Glomerular visceral epithelial cell (primary cell): ENCODE data around the gene STAMBP.
"Not testable (repeated sequence)": the region's sequence is repeated elsewhere in the genome, so short reads cannot be mapped to it uniquely, and the experiment has no call there.

Experiments
- DNase-seq: peaks from one replicate; pipeline ENCODE4 v3.0.0-alpha.2; 2016; ENCODE audit errors: extremely low spot score

Gene STAMBP

DNA sequence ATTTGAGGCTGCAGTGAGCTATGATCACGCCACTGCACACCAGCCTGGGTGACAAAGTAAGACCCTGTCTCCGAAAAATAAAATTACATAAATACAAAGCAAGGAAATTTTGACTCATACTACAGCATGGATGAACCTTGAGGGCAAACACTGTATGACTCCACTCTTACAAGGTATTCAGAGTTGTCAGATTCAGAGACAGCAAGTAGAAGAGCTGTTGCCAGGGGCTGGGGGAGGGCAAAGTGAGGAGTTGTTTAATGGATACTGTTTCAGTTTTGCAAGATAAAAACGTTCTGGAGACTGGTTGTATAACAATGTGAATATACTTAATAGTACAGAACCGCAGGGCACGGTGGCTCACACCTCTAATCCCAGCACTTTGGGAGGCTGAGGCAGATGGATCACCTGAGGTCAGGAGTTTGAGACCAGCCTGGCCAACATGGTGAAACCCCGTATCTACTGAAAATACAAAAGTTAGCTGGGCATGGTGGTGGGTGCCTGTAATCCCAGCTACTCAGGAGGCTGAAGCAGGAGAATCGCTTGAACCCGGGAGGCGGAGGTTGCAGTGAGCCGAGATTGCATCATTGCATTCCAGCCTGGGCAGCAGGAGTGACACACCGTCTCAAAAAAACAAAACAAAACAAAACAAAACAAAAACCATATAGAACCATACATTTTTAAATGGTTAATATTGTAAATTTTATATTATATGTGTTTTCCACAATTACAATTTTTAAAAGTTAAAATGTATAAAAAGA is 59.0 kb downstream of the STAMBP start:
- not testable (repeated sequence) for DNase-seq

- DNase-seq: no peak
Measured at GRCh38 chr2:73888388-73888787, 59.6 kb downstream of the STAMBP start.

GRCh38 chr2:73889206-73889605 is 60.4 kb downstream of the STAMBP start:
- no peak for DNase-seq

DNA sequence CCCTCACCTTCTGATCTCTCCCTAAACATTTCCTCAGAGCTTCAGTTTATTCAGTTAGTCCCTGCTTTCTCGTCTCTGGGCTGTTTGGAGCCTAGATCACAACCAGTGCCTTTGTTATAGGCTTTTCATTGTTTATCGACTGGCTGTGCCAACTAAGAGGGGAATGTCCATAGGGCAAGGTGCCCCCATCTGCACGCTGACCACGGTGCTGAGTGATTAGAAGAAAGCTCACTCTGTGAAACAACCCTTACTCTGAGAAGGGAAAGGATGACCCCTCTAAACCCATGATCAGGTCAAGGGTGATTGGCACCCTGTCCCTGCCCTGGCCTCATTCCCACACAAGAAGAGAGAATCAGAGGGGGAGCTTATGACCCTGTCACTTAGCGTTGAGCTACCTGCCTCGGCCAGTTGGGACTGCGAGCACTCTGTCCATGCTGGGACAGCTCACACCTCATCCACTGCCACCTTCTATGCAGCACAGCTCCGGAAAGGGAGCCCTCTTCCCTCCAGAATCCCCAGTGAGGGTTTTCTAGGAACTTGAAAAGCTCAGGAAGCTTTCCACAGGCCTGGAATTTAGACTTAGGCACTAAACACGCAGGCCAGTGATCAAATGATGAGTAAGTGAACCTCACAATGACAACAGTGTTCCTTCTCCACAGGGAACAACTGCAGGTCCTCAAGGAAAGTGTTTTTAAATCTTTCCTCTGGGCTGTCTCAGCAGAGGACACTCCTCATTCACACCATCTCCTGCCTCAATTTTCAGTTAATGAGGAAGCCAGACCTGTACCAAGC is 61.7 kb downstream of the STAMBP start:
- DNase-seq: no peak

DNA sequence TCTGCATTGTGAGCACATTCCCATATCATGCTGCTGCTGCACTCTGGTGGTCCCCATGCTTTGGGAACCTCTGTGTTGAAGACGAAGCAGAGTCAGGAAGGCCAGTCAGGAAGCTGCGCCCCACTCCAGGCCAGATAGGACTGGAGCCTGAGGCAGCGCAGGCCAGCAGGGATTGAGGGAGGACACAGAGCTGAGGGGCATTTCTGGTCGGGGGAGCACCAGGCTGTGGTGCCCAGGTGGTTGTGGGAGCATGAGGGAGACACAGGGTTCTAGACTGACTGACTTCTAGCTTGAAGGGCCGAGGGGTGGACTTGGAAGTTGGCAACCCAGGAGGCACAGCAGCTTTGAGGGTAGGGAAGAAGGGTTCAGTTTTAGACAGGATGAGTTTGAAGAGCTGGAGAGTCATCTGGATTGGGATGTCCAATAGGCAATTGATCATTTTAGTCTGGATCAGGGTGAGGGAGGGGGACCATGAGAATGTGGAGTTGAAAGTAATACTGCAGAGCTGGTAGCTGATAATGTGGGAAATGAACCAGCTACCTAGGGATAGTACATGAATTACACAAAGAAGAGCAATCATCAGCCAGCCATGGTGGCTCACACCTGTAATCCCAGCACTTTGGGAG is 62.6 kb downstream of the STAMBP start:
- no peak for DNase-seq

DNA sequence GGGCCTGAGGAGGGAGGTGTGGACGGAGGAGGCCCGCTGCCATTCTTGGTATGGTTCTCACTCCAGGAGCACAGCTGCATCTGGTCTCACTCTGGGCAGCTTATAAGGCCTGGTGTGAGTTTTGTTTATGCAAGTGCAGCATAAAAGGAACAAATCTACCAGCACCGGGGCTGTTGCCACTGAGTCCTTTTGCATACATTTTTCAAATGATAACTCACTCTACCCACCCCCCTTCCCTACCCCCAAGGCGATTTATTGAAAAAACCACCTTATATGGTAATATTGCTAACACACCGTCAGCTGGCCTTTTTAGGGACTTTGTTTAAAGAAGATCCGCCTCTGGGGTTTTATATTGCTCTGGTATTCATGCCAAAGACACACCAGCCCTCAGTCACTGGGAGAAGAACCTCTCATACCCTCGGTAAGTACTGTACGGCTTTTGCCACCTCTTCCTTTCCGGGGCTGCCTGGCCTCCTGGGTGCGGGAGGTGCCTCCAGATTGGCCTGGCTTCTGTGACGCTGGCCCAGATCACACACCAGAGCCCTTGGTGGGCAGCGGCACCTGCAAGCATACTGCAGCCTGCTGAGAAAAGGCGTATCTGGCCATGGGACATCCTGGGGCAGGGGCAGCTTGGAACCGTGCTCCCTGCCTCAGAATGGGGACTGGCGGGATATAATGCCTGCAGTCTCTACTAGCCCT is 64.0 kb downstream of the STAMBP start, which contains the start of gene ACTG2:
ACTG2 (plus strand) TSS at position 378 of the 699 bp plus-strand sequence. CDS start 8,304 bp downstream, outside the sequence.
- no peak for DNase-seq

GRCh38 chr2:73893764-73894474 is 65.2 kb downstream of the STAMBP start:
- DNase-seq: no peak

DNA sequence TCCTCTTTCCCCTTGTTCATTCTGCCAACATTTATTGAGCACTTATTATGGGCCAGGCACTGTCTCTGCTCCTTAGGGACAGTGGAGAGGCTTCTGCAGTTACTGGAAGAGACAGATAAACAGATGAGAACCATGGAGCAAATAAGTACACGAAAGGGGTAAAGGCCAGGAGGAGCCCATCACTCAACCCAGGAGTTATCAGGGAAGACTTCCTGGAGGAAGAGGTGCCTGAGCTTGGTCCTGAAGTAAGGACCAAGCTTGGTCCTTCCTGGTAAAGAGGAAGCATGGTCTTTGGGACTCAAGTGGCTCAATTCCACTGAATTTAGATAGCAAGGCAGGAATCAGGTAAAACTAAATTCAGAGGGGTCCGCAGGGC is 65.7 kb downstream of the STAMBP start:
- DNase-seq: no peak

GRCh38 chr2:73894877-73895276 is 66.1 kb downstream of the STAMBP start:
- DNase-seq: no peak

DNA sequence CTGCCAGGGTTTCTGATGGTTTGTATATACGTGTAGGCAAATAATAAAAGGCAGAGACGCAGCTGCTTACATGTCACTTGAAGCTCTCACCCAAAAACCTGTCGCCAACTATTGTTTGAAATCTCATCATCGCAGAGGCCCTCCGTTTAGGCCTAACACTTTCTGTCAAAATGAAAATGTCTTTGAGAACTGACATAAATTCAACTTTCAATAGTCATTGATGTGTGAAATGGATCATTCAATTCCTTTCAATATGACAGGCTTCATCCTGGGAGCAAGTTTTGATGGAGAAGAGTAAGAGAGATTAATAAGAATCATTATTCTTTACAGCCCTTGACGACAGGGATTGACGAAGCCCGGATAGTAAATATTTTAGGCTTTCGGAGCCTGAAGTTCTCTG is 66.7 kb downstream of the STAMBP start:
- DNase-seq: no peak

DNA sequence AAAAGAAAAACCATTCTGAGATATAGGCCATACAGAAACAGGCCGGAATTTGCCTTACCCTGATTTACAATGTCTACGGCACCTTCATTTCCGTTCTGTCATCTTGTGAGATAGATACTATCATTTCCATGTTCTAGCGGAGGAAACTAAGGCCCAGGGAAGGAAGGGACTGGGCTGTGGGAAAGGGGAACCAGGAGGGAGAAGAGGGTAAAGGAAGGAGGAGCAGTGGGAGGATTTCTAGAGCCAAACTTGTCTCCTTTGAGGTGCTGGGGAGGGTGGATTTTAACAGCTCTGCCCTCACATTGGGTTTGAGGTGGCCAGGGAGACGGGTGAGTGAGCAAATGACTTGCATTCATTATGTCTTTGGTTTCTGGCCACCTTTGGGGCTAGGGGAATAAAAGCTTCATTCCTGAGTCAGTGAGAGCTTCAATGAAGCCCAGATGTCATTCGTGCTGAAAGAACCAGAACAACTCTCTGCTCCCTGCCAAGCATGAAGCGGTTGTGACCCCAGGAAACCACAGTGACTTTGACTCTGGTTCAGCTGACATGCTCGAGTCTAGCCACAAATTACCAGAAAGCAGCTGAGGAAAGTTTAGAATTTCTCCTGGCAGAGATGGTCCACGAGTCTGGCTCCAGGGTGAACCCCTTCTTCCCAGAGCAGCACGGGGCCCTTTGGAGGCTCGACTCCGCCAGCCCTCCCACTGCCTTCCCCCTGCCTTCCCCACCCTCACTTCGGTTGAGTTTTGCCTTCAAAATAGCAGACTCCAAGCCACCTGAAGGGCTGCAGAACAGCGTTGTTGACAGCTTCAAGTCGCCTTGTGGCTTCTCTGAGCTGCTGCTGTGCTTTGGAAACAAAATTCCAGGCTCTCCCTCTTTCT is 67.8 kb downstream of the STAMBP start:
- peak; percentile 73 for DNase-seq

DNA sequence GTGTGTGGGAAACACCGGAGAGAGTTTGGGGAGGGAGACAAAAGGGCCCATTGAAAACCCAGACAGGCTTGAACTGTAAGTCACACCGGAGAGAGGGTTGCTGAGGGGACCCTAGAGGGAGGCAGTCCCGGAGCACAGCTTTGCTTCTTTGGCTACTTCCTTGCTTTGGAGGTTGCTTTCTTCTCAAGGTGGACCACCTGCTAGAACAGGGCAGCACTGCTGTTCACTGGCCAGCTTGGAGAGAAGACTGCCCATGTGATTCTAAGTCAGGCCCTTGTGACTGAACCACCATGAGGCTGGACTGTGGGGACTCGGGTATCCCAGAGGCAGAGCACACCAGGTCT is 68.5 kb downstream of the STAMBP start:
- no peak for DNase-seq

DNA sequence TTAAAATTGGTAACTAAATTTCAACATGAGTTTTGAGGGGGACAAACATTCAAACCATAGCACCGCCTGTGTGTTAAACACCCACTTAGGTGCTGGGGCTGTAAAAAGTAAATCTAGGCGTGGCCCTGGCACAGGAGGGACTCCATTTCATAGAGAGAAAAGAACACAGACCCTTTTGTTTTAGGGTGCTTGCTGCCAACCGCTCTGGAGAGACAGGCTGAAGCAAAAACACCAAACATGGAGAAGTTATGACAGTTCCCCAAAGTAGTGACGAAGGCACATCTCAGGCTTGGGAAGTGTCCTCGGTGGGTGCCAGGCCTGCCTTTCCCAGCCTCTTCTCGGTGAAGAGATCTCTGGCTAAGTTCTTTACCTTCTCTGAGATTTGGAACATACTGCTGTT is 69.2 kb downstream of the STAMBP start:
- no peak for DNase-seq

- DNase-seq: no peak
Measured at GRCh38 chr2:73899801-73900336, 71.1 kb downstream of the STAMBP start.

DNA sequence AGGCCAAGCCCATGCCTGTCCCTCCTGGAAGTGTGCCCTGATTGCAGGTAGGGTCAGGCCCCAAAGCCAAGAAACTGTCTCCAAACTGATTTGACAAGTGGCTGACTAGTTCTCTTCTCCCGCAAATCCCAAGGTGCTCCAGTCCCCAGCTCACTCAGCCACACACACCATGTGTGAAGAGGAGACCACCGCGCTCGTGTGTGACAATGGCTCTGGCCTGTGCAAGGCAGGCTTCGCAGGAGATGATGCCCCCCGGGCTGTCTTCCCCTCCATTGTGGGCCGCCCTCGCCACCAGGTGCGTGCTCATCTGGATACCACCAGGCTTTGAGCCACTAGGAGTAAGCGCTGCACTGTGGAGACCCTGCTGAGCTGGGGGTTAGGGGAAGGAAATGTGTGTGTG is 72.4 kb downstream of the STAMBP start:
- DNase-seq: no peak

DNA sequence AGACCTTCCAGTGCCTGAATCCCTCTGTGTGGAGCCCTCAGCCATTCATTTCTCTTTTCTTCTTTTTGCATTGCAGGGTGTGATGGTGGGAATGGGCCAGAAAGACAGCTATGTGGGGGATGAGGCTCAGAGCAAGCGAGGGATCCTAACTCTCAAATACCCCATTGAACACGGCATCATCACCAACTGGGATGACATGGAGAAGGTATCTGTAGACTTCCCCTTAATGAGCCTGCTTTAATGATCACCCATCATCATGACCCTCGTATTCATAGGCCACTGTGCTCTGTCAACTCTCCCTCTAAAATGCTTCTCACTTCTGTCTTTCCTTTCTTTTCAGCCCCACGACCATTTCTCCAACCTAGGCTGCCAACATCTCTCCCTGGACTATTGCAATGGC is 73.5 kb downstream of the STAMBP start:
- no peak for DNase-seq

- DNase-seq: no peak
Measured at GRCh38 chr2:73903313-73903712, 74.6 kb downstream of the STAMBP start.

DNA sequence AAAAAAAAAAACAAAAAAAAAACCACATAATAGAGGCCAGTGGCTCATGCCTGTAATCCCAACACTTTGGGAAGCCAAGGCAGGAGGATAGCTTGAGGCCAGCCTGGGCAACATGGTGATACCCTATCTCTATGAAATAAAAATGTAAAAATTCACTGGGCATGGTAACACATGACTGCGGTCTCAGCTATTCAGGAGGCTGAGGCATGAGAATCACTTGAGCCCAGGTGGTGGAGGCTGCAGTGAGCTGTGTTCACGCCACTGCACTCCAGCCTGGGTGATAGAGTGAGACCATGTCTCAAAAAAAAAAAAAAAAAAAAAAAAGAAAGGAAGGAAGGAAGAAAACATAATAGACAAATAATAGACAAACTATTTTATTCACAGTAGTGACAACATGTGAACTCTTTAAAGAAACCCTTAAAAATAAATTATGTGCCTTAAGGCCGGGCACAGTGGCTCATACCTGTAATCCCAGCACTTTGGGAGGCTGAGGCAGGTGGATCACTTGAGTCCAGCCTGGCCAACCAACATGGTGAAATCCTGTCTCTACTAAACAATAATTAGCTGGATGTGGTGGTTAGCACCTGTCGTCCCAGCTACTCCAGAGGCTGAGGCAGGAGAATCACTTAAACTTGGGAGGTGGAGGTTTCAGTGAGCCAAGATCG is 75.3 kb downstream of the STAMBP start:
- DNase-seq: not testable (repeated sequence)

GRCh38 chr2:73904952-73905351 is 76.2 kb downstream of the STAMBP start:
- no peak for DNase-seq
